DOHH2 (cell line): Measurements from ENCODE around the gene UBXN7.
"Not testable (repeated sequence)": the region's sequence is repeated elsewhere in the genome, so short reads cannot be mapped to it uniquely, and the experiment has no call there.

Source experiments
- H3F3A ChIP-seq: fragments of 200-600 bp; sonication (generic), shearing (Covaris generic); 2 replicates; pipeline ENCODE4 v1.6.0; 2016; ENCODE audit warnings: antibody characterized with exemption, mild to moderate bottlenecking; ENCODE audit not compliant: control insufficient read depth, insufficient read depth
- H3K27ac ChIP-seq: fragments of 200-600 bp; sonication (generic); 2 replicates; pipeline ENCODE4 v1.5.1; 2014; ENCODE audit warnings: low read depth, mild to moderate bottlenecking, low read length, moderate library complexity
- H3K27me3 ChIP-seq: fragments of 200-600 bp; sonication (generic); 2 replicates; pipeline ENCODE4 v1.6.1; 2014; ENCODE audit warnings: mild to moderate bottlenecking, low read length, mixed read lengths; ENCODE audit not compliant: control insufficient read depth
- H3K36me3 ChIP-seq: fragments of 200-600 bp; sonication (generic); 2 replicates; pipeline ENCODE4 v1.6.1; 2014; ENCODE audit warnings: mild to moderate bottlenecking, low read length, moderate library complexity, mixed read lengths; ENCODE audit not compliant: control insufficient read depth
- H3K4me1 ChIP-seq: fragments of 200-600 bp; sonication (generic); 2 replicates; pipeline ENCODE4 v1.6.1; 2014; ENCODE audit warnings: mild to moderate bottlenecking, low read length, mixed read lengths; ENCODE audit not compliant: control insufficient read depth
- H3K4me2 ChIP-seq: fragments of 200-600 bp; sonication (generic); 2 replicates; pipeline ENCODE4 v1.6.0; 2014; ENCODE audit warnings: mild to moderate bottlenecking, low read length, moderate library complexity
- H3K4me3 ChIP-seq: fragments of 200-600 bp; sonication (generic); 2 replicates; pipeline ENCODE4 v1.5.1; 2014; ENCODE audit warnings: mild to moderate bottlenecking, low read length, mixed read lengths
- H3K79me2 ChIP-seq: fragments of 200-600 bp; sonication (generic); 2 replicates; pipeline ENCODE4 v1.6.1; 2014; ENCODE audit warnings: mild to moderate bottlenecking, low read length, mixed read lengths; ENCODE audit not compliant: control insufficient read depth
- H3K9me2 ChIP-seq: fragments of 200-600 bp; sonication (generic); replicated peaks from 2 replicates; pipeline ENCODE4 v1.6.1; 2014; ENCODE audit warnings: mild to moderate bottlenecking, low read length, mixed read lengths; ENCODE audit not compliant: control insufficient read depth
- H3K9me3 ChIP-seq: fragments of 200-600 bp; sonication (generic); 2 replicates; pipeline ENCODE4 v1.6.1; 2014; ENCODE audit warnings: antibody characterized with exemption, low read length, mixed read lengths; ENCODE audit not compliant: control insufficient read depth, insufficient read depth
- H4K20me1 ChIP-seq: fragments of 200-600 bp; sonication (generic); 2 replicates; pipeline ENCODE4 v1.6.0; 2014; ENCODE audit warnings: low read depth, mild to moderate bottlenecking, antibody characterized with exemption, low read length, moderate library complexity; ENCODE audit not compliant: control insufficient read depth, insufficient read depth
- EZH2phosphoT487 ChIP-seq: fragments of 200-600 bp; sonication (generic); IDR thresholded peaks from 2 replicates; pipeline ENCODE4 v1.6.1; 2017; ENCODE audit warnings: borderline replicate concordance, mild to moderate bottlenecking, antibody characterized with exemption, low read length, moderate library complexity, mixed read lengths
- TF ChIP-seq, protein P1 (sequence below): fragments of 200-600 bp; sonication (generic); IDR thresholded peaks from one replicate; pipeline ENCODE4 v1.5.1; 2014; ENCODE audit warnings: antibody characterized with exemption, mild to moderate bottlenecking, low read depth, low read length; ENCODE audit not compliant: poor library complexity, severe bottlenecking

The UBXN7 gene

DNA sequence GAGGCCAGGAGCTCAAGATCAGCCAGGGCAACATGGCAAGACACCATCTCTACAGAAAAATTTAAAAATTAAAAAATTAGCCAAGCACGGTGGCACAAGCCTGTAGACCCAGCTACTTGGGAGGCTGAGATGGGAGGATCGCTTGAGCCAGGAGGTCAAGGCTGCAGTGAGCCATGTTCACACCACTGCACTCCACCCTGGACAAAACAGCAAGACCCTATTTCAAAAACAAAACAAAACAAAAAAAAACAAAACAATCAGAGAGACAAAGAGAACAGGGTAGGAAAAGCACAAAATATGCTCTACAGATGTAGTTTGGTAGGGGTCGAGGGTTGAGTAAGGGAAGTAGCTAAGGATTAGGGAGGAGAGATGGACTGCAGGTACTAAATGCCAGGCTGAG lies 117.6 kb downstream of the UBXN7 start:
- peaks cover 3% of the 10 kb centered on the region for H3K36me3 ChIP-seq
- peaks cover 10% of the 10 kb centered on the region for H3K4me1 ChIP-seq
- H3K9me3 ChIP-seq = no peaks in the 10 kb centered on the region
- no peaks in the 10 kb centered on the region for H3K9me2 ChIP-seq
- no peaks in the 10 kb centered on the region for H4K20me1 ChIP-seq
- peaks cover 7% of the 10 kb centered on the region for H3F3A ChIP-seq
- peaks cover 14% of the 10 kb centered on the region for H3K79me2 ChIP-seq
- no peak overlapping the region for H3K4me2 ChIP-seq
- no peak overlapping the region for H3K27ac ChIP-seq
- H3K4me3 ChIP-seq = no peak overlapping the region
- TF ChIP-seq, protein P1, sequence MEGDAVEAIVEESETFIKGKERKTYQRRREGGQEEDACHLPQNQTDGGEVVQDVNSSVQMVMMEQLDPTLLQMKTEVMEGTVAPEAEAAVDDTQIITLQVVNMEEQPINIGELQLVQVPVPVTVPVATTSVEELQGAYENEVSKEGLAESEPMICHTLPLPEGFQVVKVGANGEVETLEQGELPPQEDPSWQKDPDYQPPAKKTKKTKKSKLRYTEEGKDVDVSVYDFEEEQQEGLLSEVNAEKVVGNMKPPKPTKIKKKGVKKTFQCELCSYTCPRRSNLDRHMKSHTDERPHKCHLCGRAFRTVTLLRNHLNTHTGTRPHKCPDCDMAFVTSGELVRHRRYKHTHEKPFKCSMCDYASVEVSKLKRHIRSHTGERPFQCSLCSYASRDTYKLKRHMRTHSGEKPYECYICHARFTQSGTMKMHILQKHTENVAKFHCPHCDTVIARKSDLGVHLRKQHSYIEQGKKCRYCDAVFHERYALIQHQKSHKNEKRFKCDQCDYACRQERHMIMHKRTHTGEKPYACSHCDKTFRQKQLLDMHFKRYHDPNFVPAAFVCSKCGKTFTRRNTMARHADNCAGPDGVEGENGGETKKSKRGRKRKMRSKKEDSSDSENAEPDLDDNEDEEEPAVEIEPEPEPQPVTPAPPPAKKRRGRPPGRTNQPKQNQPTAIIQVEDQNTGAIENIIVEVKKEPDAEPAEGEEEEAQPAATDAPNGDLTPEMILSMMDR = no peak
- TF ChIP-seq EZH2phosphoT487 = no peak
- no peaks in the 10 kb centered on the region for H3K27me3 ChIP-seq

DNA sequence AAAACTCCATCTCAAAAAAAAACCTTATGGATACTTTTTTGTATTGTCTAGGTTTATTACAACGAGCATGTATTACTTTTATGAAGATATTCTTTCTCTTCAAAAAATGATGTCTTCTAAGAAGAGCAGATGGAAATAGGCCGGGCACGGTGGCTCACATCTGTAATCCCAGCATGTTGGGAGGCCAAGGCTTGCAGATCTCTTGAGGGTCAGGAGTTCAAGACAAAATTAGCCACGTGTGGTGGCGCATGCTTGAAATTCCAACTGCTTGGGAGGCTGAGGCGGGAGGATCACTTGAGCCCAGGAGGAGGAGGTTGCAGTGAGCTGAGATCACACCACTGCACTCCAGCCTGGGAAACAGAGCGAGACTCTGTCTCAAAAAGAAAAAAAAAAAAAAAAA lies 118.1 kb downstream of the UBXN7 start:
- H3K4me3 ChIP-seq, H3K9me3 ChIP-seq, H3F3A ChIP-seq, H3K27ac ChIP-seq, H3K9me2 ChIP-seq, H3K4me1 ChIP-seq, H3K36me3 ChIP-seq, H3K4me2 ChIP-seq, H3K27me3 ChIP-seq, H4K20me1 ChIP-seq: not testable (repeated sequence)
- peaks cover 14% of the 10 kb centered on the region for H3K79me2 ChIP-seq

DNA sequence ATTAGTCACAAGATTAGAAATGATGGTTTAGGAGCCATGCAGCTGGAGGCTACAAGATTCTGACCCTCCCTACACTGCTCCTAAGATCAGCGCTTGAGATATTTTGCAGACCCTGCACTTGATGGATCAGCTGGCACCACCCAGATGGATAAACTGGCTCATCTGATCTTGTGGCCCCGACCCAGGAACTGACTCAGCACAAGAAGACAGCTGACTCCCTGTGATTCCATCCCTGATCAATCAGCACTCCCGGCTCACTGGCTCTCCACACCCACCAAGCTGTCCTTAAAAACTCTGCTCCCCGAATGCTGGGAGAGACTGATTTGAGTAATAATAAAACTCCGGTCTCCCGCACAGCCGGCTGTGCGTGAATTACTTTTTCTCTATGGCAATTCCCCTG lies 129.3 kb downstream of the UBXN7 start:
- not testable (repeated sequence) for H3F3A ChIP-seq, H3K4me2 ChIP-seq

DNA sequence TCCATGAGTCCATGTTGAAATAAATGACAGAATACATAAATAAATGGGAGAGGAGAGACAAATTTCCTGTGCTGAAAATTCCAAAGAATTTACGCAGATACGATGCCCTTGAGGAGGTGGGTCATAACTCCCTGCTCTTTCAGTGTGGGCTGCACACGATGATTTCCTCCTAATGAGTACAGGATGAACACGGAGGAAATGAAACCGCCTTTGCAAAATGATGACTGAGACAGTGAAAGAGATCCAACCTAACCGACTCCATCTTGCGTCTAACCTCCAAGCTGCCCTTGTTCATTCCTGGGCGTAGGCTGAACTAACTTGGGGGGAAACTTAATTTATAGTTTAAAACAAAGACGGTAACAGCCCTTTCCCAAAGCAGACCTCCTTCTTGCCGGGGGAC lies 129.7 kb downstream of the UBXN7 start:
- H3K9me2 ChIP-seq, H3K4me2 ChIP-seq, H3K4me3 ChIP-seq, H3F3A ChIP-seq, H3K27ac ChIP-seq, H3K9me3 ChIP-seq, H3K4me1 ChIP-seq, H3K36me3 ChIP-seq, H3K79me2 ChIP-seq, H3K27me3 ChIP-seq, H4K20me1 ChIP-seq: not testable (repeated sequence)

More for the DNA sequence above, 129.3 kb downstream of the UBXN7 start:
- not testable (repeated sequence) for H3K9me3 ChIP-seq, H3K9me2 ChIP-seq, H3K4me3 ChIP-seq, H4K20me1 ChIP-seq, H3K4me1 ChIP-seq, H3K27ac ChIP-seq, H3K27me3 ChIP-seq, H3K79me2 ChIP-seq, H3K36me3 ChIP-seq

DNA sequence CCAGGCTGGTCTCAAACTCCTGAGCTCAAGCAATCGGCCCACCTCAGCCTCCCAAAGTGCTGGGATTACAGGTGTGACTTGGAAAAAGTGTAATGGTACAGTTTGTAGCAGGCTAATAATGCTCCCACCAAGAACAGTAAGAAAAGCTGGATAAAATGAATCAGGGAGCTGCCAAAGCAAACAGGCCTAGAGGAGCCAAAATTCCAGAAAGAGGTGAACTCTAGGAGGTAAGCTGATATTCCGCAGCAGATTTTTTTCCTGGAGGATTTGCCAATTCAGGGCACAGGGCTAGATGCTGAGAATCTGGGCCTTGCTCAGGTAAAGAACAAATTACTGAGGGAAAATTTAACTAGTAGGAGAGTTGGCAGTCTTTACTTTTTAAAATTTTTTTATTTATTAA lies 133.7 kb downstream of the UBXN7 start:
- H4K20me1 ChIP-seq = no peaks in the 10 kb centered on the region
- no peaks in the 10 kb centered on the region for H3K79me2 ChIP-seq
- no peaks in the 10 kb centered on the region for H3F3A ChIP-seq
- no peak overlapping the region for H3K4me3 ChIP-seq
- H3K9me3 ChIP-seq = no peaks in the 10 kb centered on the region
- H3K36me3 ChIP-seq = peaks cover 3% of the 10 kb centered on the region; the same call in 1 of the 2 replicates
- H3K27me3 ChIP-seq = no peaks in the 10 kb centered on the region
- no peak overlapping the region for H3K27ac ChIP-seq
- TF ChIP-seq, protein P1 = no peak
- no peak for TF ChIP-seq EZH2phosphoT487
- H3K9me2 ChIP-seq = no peaks in the 10 kb centered on the region
- H3K4me1 ChIP-seq = no peaks in the 10 kb centered on the region
- no peak overlapping the region for H3K4me2 ChIP-seq
